A673 (cell line): ENCODE measurements around the gene FZD10.

ENCODE experiments used
- EZH2 ChIP-seq: fragments of 200-600 bp; sonication (generic); IDR thresholded peaks from 2 replicates; pipeline ENCODE4 v1.6.1; 2017; ENCODE audit warnings: borderline replicate concordance, low read depth, mild to moderate bottlenecking, mixed read lengths, antibody characterized with exemption, low read length; ENCODE audit not compliant: poor library complexity, severe bottlenecking
- TF ChIP-seq, protein P1 (sequence below): fragments of 300-800, 200-600 bp; sonication (generic); conservative IDR thresholded peaks from 2 replicates; pipeline ENCODE4 v1.5.1; 2017; ENCODE audit warnings: low read depth, mild to moderate bottlenecking, antibody characterized with exemption, low read length, moderate library complexity, mixed read lengths

DNA sequence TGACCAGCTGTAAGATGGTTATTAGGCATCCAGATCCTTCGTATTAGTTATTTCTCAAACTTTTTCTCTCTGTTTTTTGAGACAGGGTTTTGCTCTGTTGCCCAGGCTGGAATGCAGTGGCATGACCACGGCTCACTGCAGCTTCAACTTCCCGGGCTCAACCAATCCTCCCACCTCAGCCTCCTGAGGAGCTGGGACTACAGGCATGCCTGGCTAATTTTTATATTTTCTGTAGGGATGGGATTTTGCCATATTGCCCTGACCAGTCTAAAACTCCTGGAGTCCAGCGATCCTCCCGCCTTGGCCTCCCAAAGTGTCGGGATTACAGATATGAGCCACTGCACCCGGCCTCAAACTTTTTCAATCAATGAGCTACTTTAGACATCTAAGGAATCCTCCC, 33.1 kb downstream of the FZD10 start:
- TF ChIP-seq, protein P1, sequence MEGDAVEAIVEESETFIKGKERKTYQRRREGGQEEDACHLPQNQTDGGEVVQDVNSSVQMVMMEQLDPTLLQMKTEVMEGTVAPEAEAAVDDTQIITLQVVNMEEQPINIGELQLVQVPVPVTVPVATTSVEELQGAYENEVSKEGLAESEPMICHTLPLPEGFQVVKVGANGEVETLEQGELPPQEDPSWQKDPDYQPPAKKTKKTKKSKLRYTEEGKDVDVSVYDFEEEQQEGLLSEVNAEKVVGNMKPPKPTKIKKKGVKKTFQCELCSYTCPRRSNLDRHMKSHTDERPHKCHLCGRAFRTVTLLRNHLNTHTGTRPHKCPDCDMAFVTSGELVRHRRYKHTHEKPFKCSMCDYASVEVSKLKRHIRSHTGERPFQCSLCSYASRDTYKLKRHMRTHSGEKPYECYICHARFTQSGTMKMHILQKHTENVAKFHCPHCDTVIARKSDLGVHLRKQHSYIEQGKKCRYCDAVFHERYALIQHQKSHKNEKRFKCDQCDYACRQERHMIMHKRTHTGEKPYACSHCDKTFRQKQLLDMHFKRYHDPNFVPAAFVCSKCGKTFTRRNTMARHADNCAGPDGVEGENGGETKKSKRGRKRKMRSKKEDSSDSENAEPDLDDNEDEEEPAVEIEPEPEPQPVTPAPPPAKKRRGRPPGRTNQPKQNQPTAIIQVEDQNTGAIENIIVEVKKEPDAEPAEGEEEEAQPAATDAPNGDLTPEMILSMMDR: no peak
- TF ChIP-seq EZH2: no peak
